Femur (tissue), 1 donor: ENCODE results near the gene MKS1.
A peak's percentile ranks its signal among the peaks of the same experiment; 100 is the strongest.

Experiments used
- DNase-seq: peaks from one replicate; pipeline ENCODE4 v3.0.0-alpha.2; 2017

The MKS1 gene

GRCh38 chr17:58156839-58157803, 61.9 kb downstream of the MKS1 start:
- peak; percentile 24 for DNase-seq
